Activated CD8-positive, alpha-beta memory T cell treated with anti-CD3 and anti-CD28 coated beads for 24 hours (primary cell): ENCODE data around the gene OTUD4.
"Not testable (repeated sequence)": the region's sequence is repeated elsewhere in the genome, so short reads cannot be mapped to it uniquely, and the experiment has no call there.

Experiments used
- DNase-seq: peaks from one replicate; pipeline ENCODE4 v3.0.0-alpha.2; 2020

The OTUD4 gene

DNA sequence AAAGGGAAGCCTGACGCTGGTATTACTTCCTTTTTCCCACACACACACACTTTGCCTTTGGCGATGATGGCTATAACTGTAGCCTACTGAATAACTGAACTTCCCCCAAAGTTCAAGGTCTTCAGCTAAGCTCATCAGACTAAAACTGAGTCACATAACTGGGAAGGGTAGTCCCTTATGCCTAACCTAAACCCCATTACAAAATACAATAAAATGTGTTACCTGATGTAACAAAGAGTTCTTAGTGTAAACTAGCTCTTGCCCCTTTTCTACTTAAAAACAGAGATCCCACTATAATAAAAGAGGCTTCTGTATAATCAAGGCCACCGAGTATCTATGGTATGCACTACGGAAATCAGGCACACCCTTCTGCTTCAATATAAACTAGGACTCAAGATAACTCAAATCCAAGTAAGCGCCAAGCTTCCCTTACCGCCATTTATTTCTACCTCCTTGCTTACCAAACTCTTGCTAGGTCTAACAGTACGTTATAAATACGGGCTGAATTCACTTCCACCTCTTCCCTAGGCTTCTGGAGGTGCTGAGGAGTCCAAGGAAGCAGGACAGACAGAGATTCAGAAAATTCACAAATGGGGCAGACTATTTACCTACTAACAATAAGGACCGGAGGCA is 2.4 kb downstream of the OTUD4 start:
- DNase-seq, result no peak

DNA sequence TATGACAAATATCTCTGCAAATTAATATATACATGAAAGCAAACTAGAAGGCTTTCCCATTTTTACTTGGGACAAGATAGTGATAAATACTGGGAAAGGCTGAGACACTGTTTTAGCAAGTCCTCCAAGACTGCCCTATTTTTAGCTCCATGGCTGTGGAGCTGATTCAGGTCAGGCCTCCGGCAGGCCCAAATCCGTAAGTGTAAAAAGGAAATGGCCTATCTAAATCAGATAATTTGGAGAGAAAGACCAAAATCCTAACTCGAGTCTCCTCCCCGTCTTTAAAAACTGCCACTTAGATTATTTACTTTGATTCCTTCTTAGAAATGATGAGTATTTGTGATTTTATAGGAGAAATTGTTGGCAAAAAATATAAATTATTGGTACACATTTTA is 2.9 kb downstream of the OTUD4 start:
- no peak for DNase-seq

GRCh38 chr4:145176641-145177432 is 3.6 kb downstream of the OTUD4 start:
- DNase-seq, result no peak

DNA sequence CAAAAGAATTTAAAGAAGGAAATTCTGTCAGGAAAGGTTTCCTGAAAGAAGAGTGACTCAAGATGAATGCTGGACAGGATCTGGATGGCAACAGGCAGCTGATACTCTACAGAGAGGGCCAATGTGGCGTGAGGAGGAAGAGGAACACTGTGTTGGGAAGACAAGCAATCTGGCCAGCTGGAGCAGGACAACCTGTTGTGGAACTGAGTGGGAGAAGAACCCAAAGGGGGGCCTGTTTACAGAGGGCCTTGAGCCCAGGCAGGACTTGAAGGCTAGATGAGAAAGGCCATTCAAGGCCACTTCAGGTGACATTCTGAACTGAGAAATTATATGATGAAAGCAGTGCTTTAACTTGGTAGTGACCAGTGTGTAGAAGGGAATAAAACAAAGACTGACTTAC is 8.5 kb downstream of the OTUD4 start:
- no peak for DNase-seq

DNA sequence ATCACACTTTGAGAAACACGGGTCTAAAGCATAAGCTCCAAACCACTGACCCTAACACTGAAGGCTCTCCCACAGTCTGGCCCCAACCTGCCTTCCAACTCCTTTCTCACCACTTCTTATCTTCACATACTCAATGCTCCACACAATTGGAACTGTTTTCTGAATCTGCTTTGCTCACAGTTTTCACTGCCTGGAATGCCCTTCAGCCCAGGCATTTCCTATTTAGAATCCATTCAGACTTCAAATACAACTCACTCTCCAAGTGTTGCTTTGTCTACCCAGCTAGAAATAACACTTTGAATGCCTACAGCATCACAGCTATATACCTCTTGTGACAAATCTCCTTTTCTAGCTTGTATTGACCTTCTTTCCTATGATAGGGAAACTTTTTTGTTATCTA is 10.2 kb downstream of the OTUD4 start:
- DNase-seq, result no peak

- no peak for DNase-seq
These were observed 11.7 kb downstream of the OTUD4 start for GRCh38 chr4:145168581-145169187.

GRCh38 chr4:145167887-145168286 is 12.5 kb downstream of the OTUD4 start:
- DNase-seq, result no peak

DNA sequence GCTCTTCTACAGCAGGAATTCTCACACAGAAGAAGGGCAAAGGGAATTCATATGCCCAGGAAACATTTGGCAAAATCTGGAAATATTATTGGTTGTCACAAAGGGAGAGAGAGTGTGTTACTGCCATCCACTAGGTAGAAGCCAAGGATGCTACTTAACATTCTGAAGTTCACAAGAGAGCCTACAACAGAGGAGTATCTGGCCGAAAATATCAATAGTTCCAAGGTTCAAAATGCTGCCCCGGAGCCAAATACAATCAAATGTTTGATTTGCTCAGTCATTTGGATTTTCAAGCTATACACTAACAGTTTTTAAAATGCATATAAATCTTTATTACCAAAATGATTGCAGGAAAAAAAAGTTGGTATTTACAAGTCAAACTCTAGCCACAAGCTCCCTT is 18.8 kb downstream of the OTUD4 start:
- DNase-seq, result no peak

- DNase-seq, result no peak
These were observed 23.4 kb downstream of the OTUD4 start for GRCh38 chr4:145156986-145157385.

GRCh38 chr4:145155268-145155870 is 25.0 kb downstream of the OTUD4 start:
- DNase-seq, result no peak

DNA sequence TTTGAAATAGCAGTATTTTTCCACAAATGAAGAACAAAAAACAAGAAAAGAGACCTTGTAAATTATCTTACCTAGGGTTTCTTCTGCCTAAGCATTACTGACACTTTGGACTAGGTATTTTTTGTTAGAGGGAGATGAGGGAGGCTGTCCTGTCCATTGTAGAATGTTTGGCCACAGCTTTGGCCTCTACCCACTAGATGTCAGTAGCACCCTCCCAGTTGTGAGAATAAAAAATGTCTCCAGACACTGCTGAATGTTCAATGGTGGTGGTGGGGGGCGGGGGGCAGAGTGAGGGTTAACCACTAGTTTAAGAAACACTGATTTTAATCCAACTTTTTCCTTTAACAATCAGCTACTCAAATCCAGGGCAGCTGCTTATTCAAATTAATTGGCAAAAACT is 25.8 kb downstream of the OTUD4 start:
- no peak for DNase-seq

DNA sequence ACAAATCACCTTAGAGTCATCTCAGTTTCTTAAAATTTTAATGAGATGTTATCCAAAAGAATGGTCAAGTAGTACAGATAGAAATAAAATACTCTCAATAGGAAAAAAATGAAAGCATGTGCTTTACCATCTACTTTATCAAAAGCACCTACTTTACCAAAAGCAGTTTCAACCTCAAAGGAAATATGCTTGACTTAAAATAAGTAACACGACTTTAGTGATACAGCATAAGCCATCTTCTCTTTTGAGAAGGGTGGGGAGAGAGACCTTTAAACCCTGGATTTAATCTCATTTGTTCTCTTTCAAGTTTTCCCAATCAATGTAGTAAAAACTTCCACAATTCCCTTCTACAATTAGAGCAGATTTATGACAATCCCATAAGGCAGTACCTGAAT is 26.5 kb downstream of the OTUD4 start:
- DNase-seq, result no peak

DNA sequence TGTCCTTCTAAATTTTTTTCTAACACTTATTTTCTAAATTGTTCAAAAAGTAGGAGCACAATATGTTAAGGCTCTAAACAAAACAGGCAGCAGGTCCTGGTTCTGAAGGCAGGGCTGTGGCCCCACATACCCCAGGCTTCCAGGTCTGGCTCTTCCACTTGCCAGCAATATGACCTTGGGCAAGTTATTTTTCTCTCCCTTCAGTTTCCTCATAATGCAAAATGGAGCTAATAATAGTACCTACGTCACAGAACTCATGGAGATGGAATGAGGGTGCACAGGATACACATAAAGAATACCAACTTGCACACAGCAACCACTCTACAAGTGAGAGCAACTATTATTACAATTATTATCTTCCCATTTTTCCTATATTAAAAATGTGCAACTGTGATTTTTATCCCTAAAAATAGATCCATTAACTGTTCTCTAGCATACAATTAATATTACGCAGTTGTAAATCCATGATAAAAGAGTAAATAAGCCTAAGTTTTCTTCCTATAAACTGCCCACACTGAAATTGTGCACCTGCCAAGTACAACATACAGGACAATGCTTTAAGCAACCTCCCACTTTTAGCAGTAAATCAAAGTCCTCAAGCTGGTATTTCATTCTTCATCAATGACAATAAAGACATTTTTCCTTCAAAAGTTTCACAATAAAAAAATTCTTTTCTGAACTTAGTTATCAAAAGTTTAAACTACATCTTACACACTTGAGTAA is 27.0 kb downstream of the OTUD4 start:
- no peak for DNase-seq

DNA sequence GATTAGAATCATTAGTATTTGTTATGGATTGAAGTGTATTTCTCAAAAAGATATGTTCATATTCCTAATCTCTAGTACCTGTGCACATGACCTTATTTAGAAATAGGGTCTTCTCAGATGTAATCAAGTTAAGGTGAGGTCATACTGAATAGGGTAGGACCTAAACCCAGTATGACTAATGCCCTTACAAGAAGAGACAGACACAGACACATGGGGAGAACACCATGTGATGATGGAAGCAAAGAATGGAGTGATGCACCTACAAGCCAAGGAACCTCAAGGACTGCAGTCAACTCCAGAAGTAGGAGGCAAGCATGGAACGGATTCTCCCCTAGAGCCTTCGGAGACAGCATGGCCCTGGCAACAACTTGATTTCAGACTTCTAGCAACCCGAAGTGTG is 31.4 kb downstream of the OTUD4 start:
- DNase-seq, result no peak

DNA sequence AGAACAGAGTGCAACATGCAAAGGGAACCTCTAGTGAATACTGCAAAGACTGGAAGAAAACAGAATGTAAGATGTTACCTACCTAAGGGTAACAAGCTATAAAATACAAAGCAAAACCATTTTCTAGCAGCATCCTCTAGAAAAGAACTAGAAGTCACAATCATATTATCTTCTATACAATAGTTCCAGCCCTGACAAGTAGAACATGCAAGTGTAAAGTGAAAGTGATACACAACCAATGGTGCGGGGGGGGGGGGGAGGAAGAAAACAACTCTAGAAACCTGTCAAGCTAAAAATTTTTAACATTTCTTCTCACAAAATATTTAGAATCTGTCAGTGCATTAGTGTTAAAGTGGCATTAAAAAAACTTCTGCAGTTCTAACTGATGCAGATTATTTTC is 44.2 kb downstream of the OTUD4 start:
- DNase-seq, result not testable (repeated sequence)

- no peak for DNase-seq
These were observed 47.8 kb downstream of the OTUD4 start for GRCh38 chr4:145132511-145133098.

- no peak for DNase-seq
These were observed 48.5 kb downstream of the OTUD4 start for GRCh38 chr4:145131848-145132247.

GRCh38 chr4:145130788-145131399 is 49.5 kb downstream of the OTUD4 start:
- no peak for DNase-seq

GRCh38 chr4:145130130-145130529 is 50.3 kb downstream of the OTUD4 start:
- DNase-seq, result no peak

DNA sequence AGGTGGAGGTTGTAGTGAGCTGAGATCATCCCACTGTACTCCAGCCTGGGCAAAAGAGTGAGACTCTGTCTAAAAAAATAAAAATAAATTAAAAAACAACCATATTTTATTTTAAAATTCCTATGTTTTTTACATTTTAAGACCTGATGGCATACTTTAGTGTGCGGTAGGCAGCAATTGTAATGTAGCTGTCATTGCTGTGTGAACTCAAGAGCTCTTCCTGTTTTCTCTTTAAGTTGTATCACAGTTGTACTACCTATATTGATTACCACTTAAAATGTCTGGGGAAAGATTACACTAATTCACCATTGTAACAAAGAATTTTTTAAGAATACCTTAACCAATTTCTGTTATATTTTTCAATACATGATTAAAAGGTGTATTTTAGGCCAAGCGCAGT is 55.0 kb downstream of the OTUD4 start:
- no peak for DNase-seq

- no peak for DNase-seq
These were observed 72.3 kb downstream of the OTUD4 start for GRCh38 chr4:145108128-145108527.

GRCh38 chr4:145107126-145107525 is 73.3 kb downstream of the OTUD4 start:
- no peak for DNase-seq
